Neural cell (in vitro differentiated cells): ENCODE measurements around the gene FURIN. TPM values are rescaled to one million over a fixed set of nuclear protein-coding genes. Genes with fewer than 3 reads are reported as not detected.
A peak's percentile ranks its signal among the peaks of the same experiment; 100 is the strongest.

Experiments used
- H2AFZ ChIP-seq: fragments of 200-600, 300-800 bp; sonication (generic), shearing (Covaris generic); 2 replicates; pipeline ENCODE4 v1.6.0; 2014; ENCODE audit warnings: low read depth, mild to moderate bottlenecking, antibody characterized with exemption, low read length, moderate library complexity
- H3F3A ChIP-seq: fragments of 200-600 bp; shearing (Covaris generic); 2 replicates; pipeline ENCODE4 v1.6.1; 2016; ENCODE audit warnings: mild to moderate bottlenecking, moderate library complexity, mixed read lengths, antibody characterized with exemption, low read length; ENCODE audit not compliant: insufficient read depth, poor library complexity, severe bottlenecking
- H3K27ac ChIP-seq: fragments of 200-600, 300-800 bp; sonication (generic), shearing (Covaris generic); 2 replicates; pipeline ENCODE4 v1.5.1; 2014; ENCODE audit warnings: mild to moderate bottlenecking, low read length, moderate library complexity
- H3K27me3 ChIP-seq: fragments of 300-800, 200-600 bp; sonication (generic), shearing (Covaris generic); 2 replicates; pipeline ENCODE4 v1.6.0; 2014; ENCODE audit warnings: mild to moderate bottlenecking, low read depth, low read length, moderate library complexity; ENCODE audit not compliant: insufficient read depth
- H3K36me3 ChIP-seq: fragments of 300-800, 200-600 bp; sonication (generic), shearing (Covaris generic); 2 replicates; pipeline ENCODE4 v1.5.1; 2014; ENCODE audit warnings: mild to moderate bottlenecking, antibody characterized with exemption, low read length, moderate library complexity; ENCODE audit not compliant: insufficient read depth
- H3K4me2 ChIP-seq: fragments of 300-800, 200-600 bp; sonication (generic), shearing (Covaris generic); 2 replicates; pipeline ENCODE4 v1.6.0; 2014; ENCODE audit warnings: mild to moderate bottlenecking, low read length
- H3K4me3 ChIP-seq: fragments of 300-800, 200-600 bp; sonication (generic), shearing (Covaris generic); 2 replicates; pipeline ENCODE4 v1.5.1; 2014; ENCODE audit warnings: mild to moderate bottlenecking, low read length, moderate library complexity
- H3K79me2 ChIP-seq: fragments of 200-600 bp; shearing (Covaris generic); replicated peaks from 2 replicates; pipeline ENCODE4 v1.6.0; 2014; ENCODE audit warnings: mild to moderate bottlenecking, low read length, moderate library complexity; ENCODE audit not compliant: insufficient read depth
- H3K9ac ChIP-seq: fragments of 300-800, 200-600 bp; sonication (generic), shearing (Covaris generic); 2 replicates; pipeline ENCODE4 v1.6.1; 2016; ENCODE audit warnings: mild to moderate bottlenecking, low read length, mixed read lengths
- H3K9me2 ChIP-seq: fragments of 200-600 bp; shearing (Covaris generic); 2 replicates; pipeline ENCODE4 v1.6.1; 2016; ENCODE audit warnings: mild to moderate bottlenecking, low read length, mixed read lengths; ENCODE audit not compliant: insufficient read depth
- H3K9me3 ChIP-seq: fragments of 200-600, 300-800 bp; sonication (generic), shearing (Covaris generic); 2 replicates; pipeline ENCODE4 v1.6.1; 2016; ENCODE audit warnings: mild to moderate bottlenecking, mixed run types, low read length, moderate library complexity, mixed read lengths
- H4K20me1 ChIP-seq: fragments of 200-600 bp; shearing (Covaris generic); 2 replicates; pipeline ENCODE4 v1.6.1; 2016; ENCODE audit warnings: mild to moderate bottlenecking, mixed run types; ENCODE audit not compliant: insufficient read depth
- CTCF ChIP-seq: fragments of 450-650 bp; IDR thresholded peaks from 2 replicates; pipeline ENCODE4 v1.5.1; 2014; ENCODE audit warnings: antibody characterized with exemption, mild to moderate bottlenecking, moderate library complexity; ENCODE audit not compliant: poor library complexity, severe bottlenecking
- EP300 ChIP-seq: fragments of 450-650 bp; conservative IDR thresholded peaks from 2 replicates; pipeline ENCODE4 v1.6.1; 2014; ENCODE audit warnings: antibody characterized with exemption, mild to moderate bottlenecking, moderate library complexity; ENCODE audit not compliant: poor library complexity, severe bottlenecking
- EZH2 ChIP-seq: fragments of 200-600, 300-800 bp; shearing (Covaris generic), sonication (generic); IDR thresholded peaks from 2 replicates; pipeline ENCODE4 v1.6.1; 2014; ENCODE audit warnings: antibody characterized with exemption, low read length, borderline replicate concordance, mild to moderate bottlenecking; ENCODE audit not compliant: insufficient read depth, poor library complexity, severe bottlenecking
- MXI1 ChIP-seq: fragments of 450-650 bp; conservative IDR thresholded peaks from 2 replicates; pipeline ENCODE4 v1.6.1; 2014; ENCODE audit warnings: antibody characterized with exemption, mild to moderate bottlenecking; ENCODE audit not compliant: poor library complexity, severe bottlenecking
- POLR2AphosphoS5 ChIP-seq: IDR thresholded peaks from 2 replicates; pipeline ENCODE4 v1.6.1; 2012
- RAD21 ChIP-seq: fragments of 450-650 bp; conservative IDR thresholded peaks from 2 replicates; pipeline ENCODE4 v1.6.1; 2014; ENCODE audit warnings: antibody characterized with exemption, mild to moderate bottlenecking, moderate library complexity
- REST ChIP-seq: IDR thresholded peaks from 2 replicates; pipeline ENCODE4 v1.6.1; 2012; ENCODE audit warnings: borderline replicate concordance
- SMC3 ChIP-seq: fragments of 450-650 bp; conservative IDR thresholded peaks from 2 replicates; pipeline ENCODE4 v1.6.1; 2014; ENCODE audit warnings: antibody characterized with exemption, mild to moderate bottlenecking, moderate library complexity; ENCODE audit not compliant: poor library complexity
- TAF1 ChIP-seq: IDR thresholded peaks from 2 replicates; pipeline ENCODE4 v1.6.1; 2012; ENCODE audit warnings: low read depth
- polyA plus RNA-seq: library from polyadenylated mRNA; depleted of rRNA; stranded (reverse); fragments of >200 nt; gene quantifications from 2 replicates; pipeline ENCODE4 v1.2.3, GENCODE V29; 2014

FURIN gene
- polyA plus RNA-seq, 1 donor from 2014 or later: 4.3 TPM

GRCh38 chr15:90929246-90930019 lies 61.0 kb downstream of the FURIN start:
- Histone ChIP-seq H3K27me3 (no peaks in the 10 kb centered on the region), H3K9ac (no peak overlapping the region), H3K9me2 (no peaks in the 10 kb centered on the region), H3K27ac (no peak overlapping the region), H3F3A (no peaks in the 10 kb centered on the region), H4K20me1 (no peaks in the 10 kb centered on the region), H2AFZ (no peak overlapping the region), H3K9me3 (no peaks in the 10 kb centered on the region), H3K79me2 (no peaks in the 10 kb centered on the region), H3K36me3 (no peaks in the 10 kb centered on the region), H3K4me3 (no peak overlapping the region), H3K4me2 (no peak overlapping the region)
- TF ChIP-seq TAF1: no peak
- TF ChIP-seq SMC3: no peak
- no peak for TF ChIP-seq RAD21

- no peaks in the 10 kb centered on the region for H3K27me3 ChIP-seq
- no peak overlapping the region for H3K9ac ChIP-seq
- no peaks in the 10 kb centered on the region for H4K20me1 ChIP-seq
- no peak overlapping the region for H3K4me2 ChIP-seq
- no peaks in the 10 kb centered on the region for H3F3A ChIP-seq
- H3K27ac ChIP-seq: no peak overlapping the region
- TF ChIP-seq EZH2 (no peak), EP300 (no peak), CTCF (no peak), RAD21 (no peak), MXI1 (no peak), REST (no peak), SMC3 (no peak), TAF1 (no peak), POLR2AphosphoS5 (no peak)
- H3K4me3 ChIP-seq: peak overlapping the region; percentile 94
- no peak overlapping the region for H2AFZ ChIP-seq
- no peaks in the 10 kb centered on the region for H3K36me3 ChIP-seq
- no peaks in the 10 kb centered on the region for H3K9me3 ChIP-seq
- H3K9me2 ChIP-seq: no peaks in the 10 kb centered on the region
- peaks cover 8% of the 10 kb centered on the region for H3K79me2 ChIP-seq
Observed at GRCh38 chr15:90930861-90931574, 62.6 kb downstream of the FURIN start.
